Prostate gland (tissue), 2 donors: ENCODE results near the gene LUC7L.

Experiments
- POLR2AphosphoS5 ChIP-seq: sonication (generic); formaldehyde crosslinking; IDR thresholded peaks from one replicate; pipeline ENCODE4 v1.6.1; 2017; ENCODE audit warnings: antibody characterized with exemption
- TF ChIP-seq, protein P1 (sequence below), 4 experiments: fragments of 200-600 bp in 2 of 4; fragments of 450-650 bp in 2 of 4; sonication (generic) in 2 of 4; IDR thresholded peaks; 1 replicate in 3 of 4; 2 replicates in 1 of 4; pipeline ENCODE4 v1.5.1; 2016 to 2019; ENCODE audit warnings: antibody characterized with exemption in 4 of 4, mild to moderate bottlenecking in 2 of 4, moderate library complexity in 2 of 4

DNA sequence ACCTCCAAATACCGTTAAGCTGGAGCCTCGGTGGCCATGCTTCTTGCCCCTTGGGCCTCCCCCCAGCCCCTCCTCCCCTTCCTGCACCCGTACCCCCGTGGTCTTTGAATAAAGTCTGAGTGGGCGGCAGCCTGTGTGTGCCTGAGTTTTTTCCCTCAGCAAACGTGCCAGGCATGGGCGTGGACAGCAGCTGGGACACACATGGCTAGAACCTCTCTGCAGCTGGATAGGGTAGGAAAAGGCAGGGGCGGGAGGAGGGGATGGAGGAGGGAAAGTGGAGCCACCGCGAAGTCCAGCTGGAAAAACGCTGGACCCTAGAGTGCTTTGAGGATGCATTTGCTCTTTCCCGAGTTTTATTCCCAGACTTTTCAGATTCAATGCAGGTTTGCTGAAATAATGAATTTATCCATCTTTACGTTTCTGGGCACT is 51.8 kb downstream of the LUC7L start:
- TF ChIP-seq, protein P1, sequence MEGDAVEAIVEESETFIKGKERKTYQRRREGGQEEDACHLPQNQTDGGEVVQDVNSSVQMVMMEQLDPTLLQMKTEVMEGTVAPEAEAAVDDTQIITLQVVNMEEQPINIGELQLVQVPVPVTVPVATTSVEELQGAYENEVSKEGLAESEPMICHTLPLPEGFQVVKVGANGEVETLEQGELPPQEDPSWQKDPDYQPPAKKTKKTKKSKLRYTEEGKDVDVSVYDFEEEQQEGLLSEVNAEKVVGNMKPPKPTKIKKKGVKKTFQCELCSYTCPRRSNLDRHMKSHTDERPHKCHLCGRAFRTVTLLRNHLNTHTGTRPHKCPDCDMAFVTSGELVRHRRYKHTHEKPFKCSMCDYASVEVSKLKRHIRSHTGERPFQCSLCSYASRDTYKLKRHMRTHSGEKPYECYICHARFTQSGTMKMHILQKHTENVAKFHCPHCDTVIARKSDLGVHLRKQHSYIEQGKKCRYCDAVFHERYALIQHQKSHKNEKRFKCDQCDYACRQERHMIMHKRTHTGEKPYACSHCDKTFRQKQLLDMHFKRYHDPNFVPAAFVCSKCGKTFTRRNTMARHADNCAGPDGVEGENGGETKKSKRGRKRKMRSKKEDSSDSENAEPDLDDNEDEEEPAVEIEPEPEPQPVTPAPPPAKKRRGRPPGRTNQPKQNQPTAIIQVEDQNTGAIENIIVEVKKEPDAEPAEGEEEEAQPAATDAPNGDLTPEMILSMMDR (IDR thresholded peaks at IDR 0.05), result no peak
- no peak for TF ChIP-seq POLR2AphosphoS5
